H9 (cell line): ENCODE measurements around the gene RIMBP2. TPM values are rescaled to one million over a fixed set of nuclear protein-coding genes. Genes with fewer than 3 reads are reported as not detected.

Experiments
- DNase-seq: peaks from one replicate; pipeline ENCODE4 v3.0.0-alpha.2; 2017
- H2AFZ ChIP-seq: one replicate; pipeline ENCODE4 v1.6.1; 2013; ENCODE audit warnings: mild to moderate bottlenecking, low read length, control low read depth, moderate library complexity
- H2AK5ac ChIP-seq: 2 replicates; pipeline ENCODE4 v1.6.1; 2013; ENCODE audit warnings: low read length, control low read depth, mixed read lengths; ENCODE audit not compliant: insufficient read length
- H2BK120ac ChIP-seq: one replicate; pipeline ENCODE4 v1.6.1; 2013; ENCODE audit warnings: low read depth, mild to moderate bottlenecking, low read length, control low read depth, inconsistent platforms; ENCODE audit not compliant: poor library complexity, severe bottlenecking
- H2BK12ac ChIP-seq: 2 replicates; pipeline ENCODE4 v1.6.1; 2013; ENCODE audit warnings: low read length, control low read depth, mixed read lengths, low read depth; ENCODE audit not compliant: insufficient read length
- H2BK15ac ChIP-seq: 2 replicates; pipeline ENCODE4 v1.6.1; 2013; ENCODE audit warnings: low read depth, low read length, control low read depth
- H2BK20ac ChIP-seq: one replicate; pipeline ENCODE4 v1.6.1; 2013; ENCODE audit warnings: low read depth, mild to moderate bottlenecking, low read length, control low read depth, inconsistent platforms; ENCODE audit not compliant: poor library complexity, severe bottlenecking
- H2BK5ac ChIP-seq: 2 replicates; pipeline ENCODE4 v1.6.1; 2013; ENCODE audit warnings: low read length, control low read depth, mixed read lengths; ENCODE audit not compliant: insufficient read length
- H3K14ac ChIP-seq: 2 replicates; pipeline ENCODE4 v1.6.1; 2013; ENCODE audit warnings: low read length, control low read depth; ENCODE audit not compliant: insufficient read depth
- H3K18ac ChIP-seq: 2 replicates; pipeline ENCODE4 v1.6.1; 2013; ENCODE audit warnings: low read depth, mild to moderate bottlenecking, mixed read lengths, low read length, control low read depth; ENCODE audit not compliant: insufficient read length
- H3K23ac ChIP-seq: 2 replicates; pipeline ENCODE4 v1.6.1; 2013; ENCODE audit warnings: low read length, control low read depth, mixed read lengths, low read depth; ENCODE audit not compliant: insufficient read length
- H3K23me2 ChIP-seq: 2 replicates; pipeline ENCODE4 v1.6.1; 2013; ENCODE audit warnings: low read depth, mild to moderate bottlenecking, mixed read lengths, low read length, control low read depth; ENCODE audit not compliant: insufficient read length, poor library complexity, severe bottlenecking
- H3K27ac ChIP-seq: 2 replicates; pipeline ENCODE4 v1.5.1; 2013; ENCODE audit warnings: low read length, control low read depth, mixed read lengths, low read depth; ENCODE audit not compliant: insufficient read length
- H3K27me3 ChIP-seq: 2 replicates; pipeline ENCODE4 v1.6.1; 2013; ENCODE audit warnings: low read length, control low read depth, inconsistent platforms; ENCODE audit not compliant: insufficient read depth
- H3K4ac ChIP-seq: 2 replicates; pipeline ENCODE4 v1.6.1; 2013; ENCODE audit warnings: low read depth, mild to moderate bottlenecking, control low read depth, inconsistent platforms, low read length, moderate library complexity
- H3K4me1 ChIP-seq: 2 replicates; pipeline ENCODE4 v1.6.1; 2013; ENCODE audit warnings: low read length, control low read depth, inconsistent platforms; ENCODE audit not compliant: insufficient read depth
- H3K4me2 ChIP-seq: 2 replicates; pipeline ENCODE4 v1.6.1; 2013; ENCODE audit warnings: low read length, control low read depth, mixed read lengths; ENCODE audit not compliant: insufficient read length, insufficient read depth
- H3K56ac ChIP-seq: 2 replicates; pipeline ENCODE4 v1.6.1; 2013; ENCODE audit warnings: low read depth, mild to moderate bottlenecking, mixed read lengths, low read length, control low read depth; ENCODE audit not compliant: insufficient read length
- H3K79me1 ChIP-seq: 2 replicates; pipeline ENCODE4 v1.6.1; 2013; ENCODE audit warnings: low read depth, mild to moderate bottlenecking, moderate library complexity, low read length, control low read depth, inconsistent platforms; ENCODE audit not compliant: insufficient read depth, poor library complexity, severe bottlenecking
- H3K79me2 ChIP-seq: 2 replicates; pipeline ENCODE4 v1.6.1; 2013; ENCODE audit warnings: low read length, control low read depth, inconsistent platforms; ENCODE audit not compliant: insufficient read depth
- H3K9ac ChIP-seq: 2 replicates; pipeline ENCODE4 v1.6.1; 2013; ENCODE audit warnings: low read length, control low read depth, mixed read lengths; ENCODE audit not compliant: insufficient read length; ENCODE audit errors: extremely low read depth
- H3K9me3 ChIP-seq: one replicate; pipeline ENCODE4 v1.6.1; 2013; ENCODE audit warnings: low read depth, low read length, inconsistent platforms; ENCODE audit not compliant: control insufficient read depth
- H3T11ph ChIP-seq: one replicate; pipeline ENCODE4 v1.6.1; 2013; ENCODE audit warnings: mild to moderate bottlenecking, low read length, control low read depth, inconsistent platforms
- H4K20me1 ChIP-seq: one replicate; pipeline ENCODE4 v1.6.1; 2013; ENCODE audit not compliant: control insufficient read depth, insufficient read length, insufficient read depth
- H4K5ac ChIP-seq: 2 replicates; pipeline ENCODE4 v1.6.1; 2013; ENCODE audit warnings: low read depth, mild to moderate bottlenecking, mixed read lengths, low read length, control low read depth; ENCODE audit not compliant: insufficient read length
- H4K8ac ChIP-seq: replicated peaks from 2 replicates; pipeline ENCODE4 v1.6.1; 2013; ENCODE audit warnings: low read length, control low read depth, mixed read lengths, low read depth; ENCODE audit not compliant: insufficient read length
- H4K91ac ChIP-seq: 2 replicates; pipeline ENCODE4 v1.6.1; 2013; ENCODE audit warnings: low read depth, mild to moderate bottlenecking, moderate library complexity, mixed read lengths, low read length, control low read depth; ENCODE audit not compliant: insufficient read length
- H3K27ac Mint-ChIP-seq, 3 experiments: 2 replicates in 2 of 3; 3 replicates in 1 of 3; pipeline ENCODE4 v1.8.0; 2020 to 2021; ENCODE audit warnings: mixed read lengths in 3 of 3, mild to moderate bottlenecking in 1 of 3, moderate library complexity in 1 of 3
- H3K27me3 Mint-ChIP-seq: 2 replicates; pipeline ENCODE4 v1.8.0; 2021; ENCODE audit warnings: low read depth, mild to moderate bottlenecking, moderate library complexity, mixed read lengths
- H3K36me3 Mint-ChIP-seq, 3 experiments: 2 replicates in 2 of 3; 3 replicates in 1 of 3; pipeline ENCODE4 v1.8.0; 2020 to 2021; ENCODE audit warnings: low read depth in 3 of 3, mixed read lengths in 3 of 3; ENCODE audit not compliant: insufficient read depth in 1 of 3
- H3K4me1 Mint-ChIP-seq, 2 experiments: 2 replicates each; pipeline ENCODE4 v1.8.0; 2020; ENCODE audit warnings: mixed read lengths in 2 of 2
- H3K4me3 Mint-ChIP-seq, 2 experiments: 2 replicates in 1 of 2; 3 replicates in 1 of 2; pipeline ENCODE4 v1.8.0; 2020 to 2021; ENCODE audit warnings: mild to moderate bottlenecking in 2 of 2, mixed read lengths in 2 of 2, moderate library complexity in 1 of 2
- H3K9me3 Mint-ChIP-seq, 2 experiments: 2 replicates in 1 of 2; 3 replicates in 1 of 2; pipeline ENCODE4 v1.8.0; 2020; ENCODE audit warnings: mild to moderate bottlenecking in 2 of 2, mixed read lengths in 2 of 2, moderate library complexity in 1 of 2
- WGBS: extraction: QIAGEN DNeasy Blood & Tissue Kit; methylation state at CpG from one replicate; pipeline ENCODE4 v1.1.7; 2013; ENCODE audit warnings: missing lambda C conversion rate, low lambda C conversion rate, mixed read lengths; ENCODE audit not compliant: insufficient read length; ENCODE audit errors: extremely low coverage; 5-methylcytosine and 5-hydroxymethylcytosine counted together
- total RNA-seq: library from RNA; stranded (reverse); gene quantifications from 2 replicates; pipeline ENCODE4 v1.2.1, GENCODE V29; 2021
- TF ChIP-seq, protein P1 (sequence below): fragments of 200-600 bp; sonication (generic); conservative IDR thresholded peaks from 3 replicates; pipeline ENCODE4 v1.8.0; 2021; ENCODE audit warnings: antibody characterized with exemption, mild to moderate bottlenecking

RIMBP2 gene
- total RNA-seq, 1 experiment from 2014 or later = 0.70 TPM

DNA sequence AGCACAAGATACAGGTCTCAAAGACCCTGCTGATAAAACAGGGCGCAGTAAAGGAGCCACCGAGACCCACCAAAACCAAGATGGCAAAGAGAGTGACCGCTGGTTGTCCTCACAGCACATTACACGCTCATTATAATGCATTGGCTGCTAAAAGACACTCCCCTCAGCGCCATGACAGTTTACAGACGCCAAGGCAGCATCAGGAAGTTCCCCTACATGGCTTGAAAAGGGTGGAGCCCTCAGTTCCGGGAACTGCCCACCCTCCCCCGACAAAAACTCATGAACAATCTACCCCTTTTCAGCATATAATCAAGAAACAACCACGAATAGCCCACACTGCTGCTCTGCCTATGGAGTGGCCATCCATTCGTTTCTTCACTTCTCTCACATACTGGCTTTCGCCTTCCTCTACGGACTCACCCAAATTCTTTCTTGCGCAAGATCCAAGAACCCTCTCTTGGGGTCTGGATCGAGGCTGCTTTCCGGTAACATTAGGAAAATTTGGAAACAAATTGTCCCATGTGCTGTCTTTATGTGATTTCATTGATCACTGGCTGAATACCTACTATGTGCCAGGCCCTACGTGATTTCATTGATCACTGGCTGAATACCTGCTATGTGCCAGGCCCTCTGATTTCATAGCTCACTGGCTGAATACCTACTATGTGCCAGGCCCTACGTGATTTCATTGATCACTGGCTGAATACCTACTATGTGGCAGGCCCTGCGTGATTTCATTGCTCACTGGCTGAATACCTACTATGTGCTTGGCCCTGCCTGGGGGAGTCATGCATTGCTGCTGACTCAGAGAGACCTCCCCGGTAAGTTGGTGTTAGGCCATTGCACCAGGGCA lies 252.1 kb downstream of the RIMBP2 start:
- Histone ChIP-seq H3K79me1 (no peaks in the 10 kb centered on the region), H3K27ac (no peak overlapping the region), H3K23me2 (no peaks in the 10 kb centered on the region), H3K79me2 (no peaks in the 10 kb centered on the region), H4K20me1 (no peaks in the 10 kb centered on the region), H2BK15ac (no peak overlapping the region), H2AK5ac (no peak overlapping the region), H3K27me3 (no peaks in the 10 kb centered on the region), H3K23ac (no peak overlapping the region), H2BK12ac (no peak overlapping the region), H3K18ac (no peak overlapping the region), H3K4me1 (no peaks in the 10 kb centered on the region; the same call in 1 of the 2 replicates), H2AFZ (no peak overlapping the region), H2BK120ac (no peak overlapping the region), H2BK20ac (no peak overlapping the region), H4K91ac (no peak overlapping the region), H3K4me2 (no peak overlapping the region), H4K5ac (no peak overlapping the region), H2BK5ac (no peak overlapping the region), H3K9me3 (no peaks in the 10 kb centered on the region), H3K9ac (no peak overlapping the region), H4K8ac (no peak overlapping the region), H3T11ph (no peak overlapping the region), H3K4ac (no peak overlapping the region), H3K56ac (no peak overlapping the region), H3K14ac (no peak overlapping the region)
- TF ChIP-seq, protein P1, sequence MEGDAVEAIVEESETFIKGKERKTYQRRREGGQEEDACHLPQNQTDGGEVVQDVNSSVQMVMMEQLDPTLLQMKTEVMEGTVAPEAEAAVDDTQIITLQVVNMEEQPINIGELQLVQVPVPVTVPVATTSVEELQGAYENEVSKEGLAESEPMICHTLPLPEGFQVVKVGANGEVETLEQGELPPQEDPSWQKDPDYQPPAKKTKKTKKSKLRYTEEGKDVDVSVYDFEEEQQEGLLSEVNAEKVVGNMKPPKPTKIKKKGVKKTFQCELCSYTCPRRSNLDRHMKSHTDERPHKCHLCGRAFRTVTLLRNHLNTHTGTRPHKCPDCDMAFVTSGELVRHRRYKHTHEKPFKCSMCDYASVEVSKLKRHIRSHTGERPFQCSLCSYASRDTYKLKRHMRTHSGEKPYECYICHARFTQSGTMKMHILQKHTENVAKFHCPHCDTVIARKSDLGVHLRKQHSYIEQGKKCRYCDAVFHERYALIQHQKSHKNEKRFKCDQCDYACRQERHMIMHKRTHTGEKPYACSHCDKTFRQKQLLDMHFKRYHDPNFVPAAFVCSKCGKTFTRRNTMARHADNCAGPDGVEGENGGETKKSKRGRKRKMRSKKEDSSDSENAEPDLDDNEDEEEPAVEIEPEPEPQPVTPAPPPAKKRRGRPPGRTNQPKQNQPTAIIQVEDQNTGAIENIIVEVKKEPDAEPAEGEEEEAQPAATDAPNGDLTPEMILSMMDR = no peak
- DNase-seq = no peak
- WGBS = no CpG with 5 or more reads among the region's 19 CpGs
- no peak overlapping the region for H3K27ac Mint-ChIP-seq
- H3K36me3 Mint-ChIP-seq = peaks cover 0 to 9% (median 3%) of the 10 kb centered on the region in 3 experiments; a peak in 5 of 7 replicates
- H3K4me1 Mint-ChIP-seq = peaks cover 19% of the 10 kb centered on the region in 2 experiments
- no peak overlapping the region for H3K4me3 Mint-ChIP-seq
- peaks cover 5 to 10% of the 10 kb centered on the region in 2 experiments; a peak in 4 of 5 replicates for H3K9me3 Mint-ChIP-seq
- H3K27me3 Mint-ChIP-seq = peaks cover 4% of the 10 kb centered on the region; the same call in 1 of the 2 replicates
